ENCODE results near the gene UBA6. TPM values are rescaled to one million over a fixed set of nuclear protein-coding genes. Genes with fewer than 3 reads are reported as not detected.

Gene UBA6
- total RNA-seq, 2 donors from 2014 or later: 56.0 to 130 TPM

DNA sequence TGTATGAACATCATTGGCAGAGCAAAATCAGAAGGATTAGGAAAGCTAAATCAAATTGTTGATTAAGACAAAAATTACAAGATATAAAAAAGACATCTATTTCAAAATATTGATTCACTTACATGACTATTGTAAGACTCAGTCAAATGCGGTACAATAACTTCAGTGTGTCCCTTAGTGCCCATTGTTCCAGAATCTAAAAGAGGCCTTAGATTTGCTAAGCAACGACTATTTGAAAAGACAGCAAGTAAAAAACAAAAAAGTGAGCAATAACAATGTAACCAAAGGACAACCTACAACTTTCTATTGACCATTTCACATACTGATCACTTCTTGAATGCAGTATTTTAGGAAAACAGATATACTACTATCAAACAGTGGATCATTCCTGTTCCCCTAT lies 65.6 kb downstream of the UBA6 start:
- Histone ChIP-seq H3K36me3 (peaks cover 0 to 4% of the 10 kb centered on the region in 2 donors), H3K9me3 (no peaks in the 10 kb centered on the region), H3K27me3 (replicated peaks; ENCODE audit: insufficient read depth) (no peaks in the 10 kb centered on the region), H3K4me1 (replicated peaks) (no peaks in the 10 kb centered on the region), H3K27ac (no peak overlapping the region), H3K4me3 (no peak overlapping the region)
- DNase-seq (ENCODE audit: low spot score): no peak
- intact Hi-C loops (cut with DNase I): no loop called here
- 80% methylated on average over 2 of the region's 2 CpGs for WGBS
- TF ChIP-seq POLR2AphosphoS5 (IDR thresholded peaks at IDR 0.05): no peak
- TF ChIP-seq POLR2A (IDR thresholded peaks at IDR 0.05): no peak
- TF ChIP-seq, protein P1, sequence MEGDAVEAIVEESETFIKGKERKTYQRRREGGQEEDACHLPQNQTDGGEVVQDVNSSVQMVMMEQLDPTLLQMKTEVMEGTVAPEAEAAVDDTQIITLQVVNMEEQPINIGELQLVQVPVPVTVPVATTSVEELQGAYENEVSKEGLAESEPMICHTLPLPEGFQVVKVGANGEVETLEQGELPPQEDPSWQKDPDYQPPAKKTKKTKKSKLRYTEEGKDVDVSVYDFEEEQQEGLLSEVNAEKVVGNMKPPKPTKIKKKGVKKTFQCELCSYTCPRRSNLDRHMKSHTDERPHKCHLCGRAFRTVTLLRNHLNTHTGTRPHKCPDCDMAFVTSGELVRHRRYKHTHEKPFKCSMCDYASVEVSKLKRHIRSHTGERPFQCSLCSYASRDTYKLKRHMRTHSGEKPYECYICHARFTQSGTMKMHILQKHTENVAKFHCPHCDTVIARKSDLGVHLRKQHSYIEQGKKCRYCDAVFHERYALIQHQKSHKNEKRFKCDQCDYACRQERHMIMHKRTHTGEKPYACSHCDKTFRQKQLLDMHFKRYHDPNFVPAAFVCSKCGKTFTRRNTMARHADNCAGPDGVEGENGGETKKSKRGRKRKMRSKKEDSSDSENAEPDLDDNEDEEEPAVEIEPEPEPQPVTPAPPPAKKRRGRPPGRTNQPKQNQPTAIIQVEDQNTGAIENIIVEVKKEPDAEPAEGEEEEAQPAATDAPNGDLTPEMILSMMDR (IDR thresholded peaks at IDR 0.05): no peak

DNA sequence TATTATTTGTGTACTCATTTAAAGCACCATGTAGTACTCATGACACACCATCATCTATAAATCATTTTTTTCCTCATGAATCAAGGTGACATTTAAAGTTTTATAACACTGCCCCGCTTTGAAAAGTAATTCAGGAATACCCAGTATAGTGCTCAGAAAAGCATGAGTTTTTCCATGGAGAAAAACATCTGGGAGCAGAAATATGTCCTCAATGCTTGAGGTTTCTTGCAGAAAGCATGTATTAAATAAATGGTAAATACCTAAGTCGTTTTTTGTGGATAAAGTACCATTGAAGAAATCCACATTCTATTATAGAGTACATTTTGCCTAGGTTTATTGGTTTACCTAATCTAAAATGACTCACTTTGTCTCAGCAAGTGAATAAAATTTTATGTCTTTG lies 66.2 kb downstream of the UBA6 start:
- no peaks in the 10 kb centered on the region for H3K4me1 ChIP-seq (replicated peaks)
- H3K27ac ChIP-seq: no peak overlapping the region
- no peaks in the 10 kb centered on the region for H3K9me3 ChIP-seq
- intact Hi-C loops (cut with DNase I): no loop called here
- TF ChIP-seq POLR2AphosphoS5 (IDR thresholded peaks at IDR 0.05) (no peak), POLR2A (IDR thresholded peaks at IDR 0.05) (no peak)
- TF ChIP-seq, protein P1 (IDR thresholded peaks at IDR 0.05): no peak
- H3K36me3 ChIP-seq: peaks cover 0 to 4% of the 10 kb centered on the region in 2 donors
- H3K4me3 ChIP-seq: no peak overlapping the region
- WGBS: 46% methylated on average over 2 of the region's 2 CpGs
- H3K27me3 ChIP-seq (replicated peaks; ENCODE audit: insufficient read depth): no peaks in the 10 kb centered on the region
- DNase-seq (ENCODE audit: low spot score): no peak

DNA sequence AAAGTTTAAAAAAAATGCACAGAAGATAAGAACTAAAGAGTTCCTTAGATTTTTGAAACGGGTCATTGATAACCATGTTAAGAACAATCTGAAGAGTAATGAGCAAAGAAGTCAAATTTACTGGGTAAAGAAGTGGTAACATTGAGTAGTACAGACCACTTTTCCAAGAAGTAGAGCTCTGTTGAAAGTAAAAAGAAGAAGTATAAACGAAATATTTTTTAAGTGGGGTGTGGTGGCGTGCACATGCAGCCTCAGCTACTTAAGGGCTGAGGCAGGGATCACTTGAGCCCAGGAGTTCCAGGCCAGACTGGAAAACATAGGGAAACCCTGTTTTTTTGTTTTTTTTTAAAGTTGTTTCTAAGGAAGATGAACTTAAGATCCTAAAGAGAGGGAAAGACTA lies 68.5 kb downstream of the UBA6 start:
- DNase-seq (ENCODE audit: low spot score): no peak
- Histone ChIP-seq H3K36me3 (no peaks in the 10 kb centered on the region), H3K4me1 (replicated peaks) (no peaks in the 10 kb centered on the region), H3K27ac (no peak overlapping the region), H3K4me3 (no peak overlapping the region), H3K27me3 (replicated peaks; ENCODE audit: insufficient read depth) (no peaks in the 10 kb centered on the region), H3K9me3 (no peaks in the 10 kb centered on the region)
- 89% methylated on average over 3 of the region's 3 CpGs for WGBS
- intact Hi-C loops (cut with DNase I): no loop called here
- TF ChIP-seq POLR2A (IDR thresholded peaks at IDR 0.05) (no peak), POLR2AphosphoS5 (IDR thresholded peaks at IDR 0.05) (no peak)
- TF ChIP-seq, protein P1 (IDR thresholded peaks at IDR 0.05): no peak

DNA sequence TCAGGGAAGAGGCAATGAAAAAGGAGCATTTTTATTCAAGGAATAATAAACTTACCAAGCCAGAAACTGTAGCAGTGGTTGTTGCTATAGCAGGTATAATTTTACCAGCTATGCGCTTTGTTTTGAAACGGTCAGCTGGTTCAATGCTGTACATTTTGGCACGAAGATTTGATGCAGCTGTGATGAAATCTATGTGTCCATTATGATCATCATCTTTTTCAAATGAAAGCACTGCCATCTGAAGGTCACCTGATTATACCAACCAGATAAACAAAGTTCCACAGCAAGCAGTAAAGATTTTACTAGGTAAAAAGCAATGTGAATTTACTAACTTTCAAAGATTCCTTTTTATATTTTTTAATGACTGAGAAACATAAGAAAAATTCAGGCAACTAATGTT lies 76.0 kb downstream of the UBA6 start:
- H3K4me3 ChIP-seq: no peak overlapping the region
- no peaks in the 10 kb centered on the region for H3K9me3 ChIP-seq
- TF ChIP-seq, protein P1 (IDR thresholded peaks at IDR 0.05): no peak
- TF ChIP-seq POLR2A (IDR thresholded peaks at IDR 0.05) (no peak), POLR2AphosphoS5 (IDR thresholded peaks at IDR 0.05) (no peak)
- no peaks in the 10 kb centered on the region for H3K4me1 ChIP-seq (replicated peaks)
- no peaks in the 10 kb centered on the region for H3K27me3 ChIP-seq (replicated peaks; ENCODE audit: insufficient read depth)
- no peak overlapping the region for H3K27ac ChIP-seq
- intact Hi-C loops (cut with DNase I): no loop called here
- WGBS: 66% methylated on average over 3 of the region's 3 CpGs
- H3K36me3 ChIP-seq: peaks cover 0 to 8% of the 10 kb centered on the region in 2 donors
- DNase-seq (ENCODE audit: low spot score): no peak

DNA sequence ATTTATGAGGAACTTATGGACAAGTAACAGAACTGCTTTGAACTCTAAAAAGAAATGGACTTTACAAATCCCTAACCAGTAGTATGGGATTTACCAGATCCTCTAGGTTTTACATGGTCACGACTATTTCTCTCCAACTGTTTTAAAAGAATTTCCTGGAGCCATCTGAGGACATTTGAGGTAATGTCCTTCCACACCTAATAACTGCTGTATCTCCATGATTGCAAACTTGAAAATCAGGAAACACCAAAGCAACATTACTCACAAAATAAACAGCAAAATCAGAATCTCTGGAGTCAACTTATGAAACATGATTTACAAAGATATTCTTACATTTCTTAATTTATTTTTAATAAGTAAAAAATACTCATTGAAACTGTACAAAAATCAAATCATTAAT lies 84.5 kb downstream of the UBA6 start:
- H3K9me3 ChIP-seq: no peaks in the 10 kb centered on the region
- no peaks in the 10 kb centered on the region for H3K4me1 ChIP-seq (replicated peaks)
- no peak for DNase-seq (ENCODE audit: low spot score)
- TF ChIP-seq, protein P1 (IDR thresholded peaks at IDR 0.05): no peak
- peak; percentile 34 for TF ChIP-seq POLR2AphosphoS5 (IDR thresholded peaks at IDR 0.05)
- 71% methylated on average over 1 of the region's 1 CpG for WGBS
- no peaks in the 10 kb centered on the region for H3K36me3 ChIP-seq
- intact Hi-C loops (cut with DNase I): no loop called here
- no peaks in the 10 kb centered on the region for H3K27me3 ChIP-seq (replicated peaks; ENCODE audit: insufficient read depth)
- H3K27ac ChIP-seq: no peak overlapping the region
- no peak overlapping the region for H3K4me3 ChIP-seq
